HCT116 (cell line): ENCODE measurements around the gene DDO. TPM values are rescaled to one million over a fixed set of nuclear protein-coding genes. Genes with fewer than 3 reads are reported as not detected.

Experiments used
- ATAC-seq: fragments of 200-7000 bp; cut with Tn5 transposase; 2 replicates; pipeline ENCODE4 v1.9.1; 2020; ENCODE audit warnings: mild to moderate bottlenecking, moderate library complexity
- BruUV-seq: library from RNA; stranded (reverse); fragments of 400-500 nt; replicated peaks from 2 replicates; lab custom pipeline; 2021; lab: Mats Ljungman, UMichigan
- CTCF ChIA-PET: fragments of 300-600 bp; sonication (Branson Sonifier 250); formaldehyde crosslinking; loops from one replicate; lab custom pipeline; 2021; ENCODE audit warnings: antibody characterized with exemption; lab: Charles Lee
- POLR2A ChIA-PET: fragments of 300-600, 350-600 bp; sonication (Branson Sonifier 250); formaldehyde crosslinking; loops from one replicate; lab custom pipeline; 2021; ENCODE audit warnings: antibody characterized with exemption; lab: Charles Lee
- RAD21 ChIA-PET, 2 experiments: fragments of 300-600 bp; sonication (Branson Sonifier 250); formaldehyde crosslinking; loops; one replicate each; lab custom pipeline; 2023; ENCODE audit warnings: low total read pairs in 2 of 2; ENCODE audit not compliant: uncharacterized antibody in 2 of 2, unreplicated experiment in 2 of 2, low non-redundant PET in 1 of 2; lab: Charles Lee
- DNase-seq: peaks from one replicate; pipeline ENCODE4 v3.0.0-alpha.2; 2010; ENCODE audit warnings: low read depth, low spot score
- H2AFZ ChIP-seq: fragments of 200-600 bp; shearing (Covaris generic), sonication (generic); 2 replicates; pipeline ENCODE4 v1.6.1; 2017; ENCODE audit warnings: low read depth, mixed run types, mixed read lengths, antibody characterized with exemption, low read length; ENCODE audit not compliant: poor library complexity, severe bottlenecking
- H3K27ac ChIP-seq: 2 replicates; pipeline ENCODE4 v1.5.1; 2012; ENCODE audit warnings: low read depth, low read length
- H3K27me3 ChIP-seq: fragments of 200-600 bp; sonication (generic); 2 replicates; pipeline ENCODE4 v1.6.1; 2016; ENCODE audit warnings: mixed run types, low read length, mixed read lengths; ENCODE audit not compliant: insufficient read depth
- H3K36me3 ChIP-seq, 2 experiments: fragments of 200-500 bp in 1 of 2; fragments of 200-600 bp in 1 of 2; sonication (Bioruptor generic) in 1 of 2; sonication (generic) in 1 of 2; 2 replicates each; pipeline versions ENCODE4 v1.5.1 to v1.6.1; 2014 to 2016; ENCODE audit warnings: low read length in 2 of 2, inconsistent platforms in 1 of 2, mixed read lengths in 1 of 2, mixed run types in 1 of 2; ENCODE audit not compliant: insufficient read depth in 2 of 2, control insufficient read depth in 1 of 2
- H3K4me1 ChIP-seq, 2 experiments: fragments of 200-600 bp in 1 of 2; sonication (generic) in 1 of 2; 2 replicates each; pipeline versions ENCODE4 v1.5.1 to v1.6.1; 2012 to 2017; ENCODE audit warnings: low read length in 2 of 2, inconsistent platforms in 1 of 2, mild to moderate bottlenecking in 1 of 2, mixed read lengths in 1 of 2, mixed run types in 1 of 2, moderate library complexity in 1 of 2; ENCODE audit not compliant: insufficient read depth in 2 of 2, control insufficient read depth in 1 of 2
- H3K4me2 ChIP-seq: fragments of 200-600 bp; sonication (generic); 2 replicates; pipeline ENCODE4 v1.6.1; 2017; ENCODE audit warnings: mixed run types, low read length, mixed read lengths
- H3K4me3 ChIP-seq, 2 experiments: fragments of 200-600 bp in 1 of 2; sonication (generic) in 1 of 2; replicated peaks in 1 of 2; 2 replicates each; pipeline ENCODE4 v1.5.1; 2011 to 2016; ENCODE audit warnings: low read length in 2 of 2, control low read depth in 1 of 2, low read depth in 1 of 2, mild to moderate bottlenecking in 1 of 2, mixed read lengths in 1 of 2, mixed run types in 1 of 2
- H3K79me2 ChIP-seq: fragments of 200-600 bp; sonication (generic); 2 replicates; pipeline ENCODE4 v1.6.1; 2017; ENCODE audit warnings: mild to moderate bottlenecking, mixed run types, low read length, moderate library complexity, mixed read lengths; ENCODE audit not compliant: insufficient read depth
- H3K9ac ChIP-seq: fragments of 200-600 bp; sonication (generic); 2 replicates; pipeline ENCODE4 v1.6.1; 2016; ENCODE audit warnings: low read length, mixed read lengths
- H3K9me2 ChIP-seq: fragments of 200-600 bp; sonication (generic), shearing (Covaris generic); 2 replicates; pipeline ENCODE4 v1.6.1; 2017; ENCODE audit warnings: mixed run types, mild to moderate bottlenecking, moderate library complexity; ENCODE audit not compliant: insufficient read depth
- H3K9me3 ChIP-seq, 2 experiments: fragments of 200-500 bp in 1 of 2; fragments of 200-600 bp in 1 of 2; sonication (Bioruptor generic) in 1 of 2; sonication (generic) in 1 of 2; 2 replicates each; pipeline ENCODE4 v1.6.1; 2014 to 2017; ENCODE audit warnings: low read length in 2 of 2, mixed read lengths in 2 of 2, inconsistent platforms in 1 of 2, low read depth in 1 of 2, mild to moderate bottlenecking in 1 of 2, mixed run types in 1 of 2, moderate library complexity in 1 of 2; ENCODE audit not compliant: control insufficient read depth in 1 of 2, insufficient read depth in 1 of 2
- H4K20me1 ChIP-seq: fragments of 200-600 bp; sonication (generic), shearing (Covaris generic); 2 replicates; pipeline ENCODE4 v1.6.1; 2017; ENCODE audit warnings: mixed run types, mild to moderate bottlenecking, moderate library complexity; ENCODE audit not compliant: insufficient read depth
- ELF1 ChIP-seq: IDR thresholded peaks from 2 replicates; pipeline ENCODE4 v1.6.1; 2012; ENCODE audit warnings: low read depth, borderline replicate concordance
- EZH2 ChIP-seq: fragments of 200-600 bp; sonication (generic); IDR thresholded peaks from 2 replicates; pipeline ENCODE4 v1.6.1; 2017; ENCODE audit warnings: antibody characterized with exemption, mixed run types
- FOSL1 ChIP-seq: IDR thresholded peaks from 2 replicates; pipeline ENCODE4 v1.6.1; 2012; ENCODE audit warnings: low read depth
- JUND ChIP-seq: IDR thresholded peaks from 2 replicates; pipeline ENCODE4 v1.6.1; 2012
- POLR2A ChIP-seq: IDR thresholded peaks from 2 replicates; pipeline ENCODE4 v1.7.0; 2011; ENCODE audit warnings: borderline replicate concordance; ENCODE audit not compliant: insufficient read depth, insufficient read length; ENCODE audit errors: extremely low read depth
- POLR2AphosphoS5 ChIP-seq: IDR thresholded peaks from 2 replicates; pipeline ENCODE4 v1.6.1; 2011; ENCODE audit warnings: mild to moderate bottlenecking, low read depth, low read length, moderate library complexity
- RAD21 ChIP-seq: IDR thresholded peaks from 2 replicates; pipeline ENCODE4 v1.6.1; 2012; ENCODE audit warnings: low read depth, mild to moderate bottlenecking
- SIN3A ChIP-seq: IDR thresholded peaks from 2 replicates; pipeline ENCODE4 v1.6.1; 2012; ENCODE audit warnings: low read depth
- SP1 ChIP-seq: IDR thresholded peaks from 2 replicates; pipeline ENCODE4 v1.6.1; 2012; ENCODE audit warnings: low read depth
- TCF7L2 ChIP-seq: IDR thresholded peaks from 2 replicates; pipeline ENCODE4 v1.7.0; 2011; ENCODE audit warnings: borderline replicate concordance, inconsistent platforms; ENCODE audit not compliant: insufficient read depth, insufficient read length; ENCODE audit errors: extremely low read depth
- YY1 ChIP-seq: IDR thresholded peaks from 2 replicates; pipeline ENCODE4 v1.6.1; 2011; ENCODE audit warnings: low read length, low read depth, moderate library complexity, mild to moderate bottlenecking; ENCODE audit not compliant: insufficient replicate concordance; ENCODE audit errors: extremely low read depth
- intact Hi-C: fragments of 100-400 bp; cut with micrococcal nuclease; formaldehyde crosslinking; loops from 2 replicates; pipeline ENCODE4 v1.10.0; 2022
- total RNA-seq: library from RNA; stranded (reverse); gene quantifications from one replicate; pipeline ENCODE4 v1.2.1, GENCODE V29; 2021; ENCODE audit not compliant: unreplicated experiment
- TF ChIP-seq, protein P1 (sequence below): IDR thresholded peaks from 2 replicates; pipeline ENCODE4 v1.6.1; 2012
- TF ChIP-seq, protein P2 (sequence below): IDR thresholded peaks from 2 replicates; pipeline ENCODE4 v1.6.1; 2011; ENCODE audit warnings: mild to moderate bottlenecking, low read length, moderate library complexity; ENCODE audit not compliant: insufficient replicate concordance; ENCODE audit errors: extremely low read depth
- TF ChIP-seq, protein P3 (sequence below): IDR thresholded peaks from 2 replicates; pipeline ENCODE4 v1.6.1; 2012; ENCODE audit warnings: low read depth

DDO gene
- total RNA-seq, 1 experiment from 2014 or later, result not detected

DNA sequence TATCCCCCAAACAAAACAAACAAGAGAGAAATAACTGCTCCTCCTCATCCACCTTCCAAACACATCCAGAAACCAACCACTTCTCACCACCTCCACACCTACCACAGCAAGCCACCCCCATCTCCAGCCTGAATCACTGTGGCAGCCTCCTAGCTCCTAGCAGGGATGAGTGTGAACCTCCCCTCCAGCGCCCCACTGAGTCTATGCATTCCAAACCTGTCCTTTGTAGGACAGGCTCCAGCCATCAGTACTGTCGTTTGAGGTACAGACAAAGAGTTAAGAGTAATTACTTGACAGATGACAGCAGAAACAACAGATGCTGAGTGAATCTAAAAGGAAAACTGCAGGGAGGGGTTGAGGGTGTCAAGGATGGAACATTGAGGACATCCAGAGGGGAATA is 59.6 kb downstream of the DDO start (continued):
- TF ChIP-seq POLR2A, result no peak
- TF ChIP-seq, protein P1, sequence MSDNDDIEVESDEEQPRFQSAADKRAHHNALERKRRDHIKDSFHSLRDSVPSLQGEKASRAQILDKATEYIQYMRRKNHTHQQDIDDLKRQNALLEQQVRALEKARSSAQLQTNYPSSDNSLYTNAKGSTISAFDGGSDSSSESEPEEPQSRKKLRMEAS, result no peak
- TF ChIP-seq RAD21, result no peak
- TF ChIP-seq YY1, result no peak
- no peak for TF ChIP-seq ELF1
- no peak for TF ChIP-seq SIN3A
- no peak for TF ChIP-seq JUND
- TF ChIP-seq POLR2AphosphoS5, result no peak
- TF ChIP-seq EZH2, result no peak

DNA sequence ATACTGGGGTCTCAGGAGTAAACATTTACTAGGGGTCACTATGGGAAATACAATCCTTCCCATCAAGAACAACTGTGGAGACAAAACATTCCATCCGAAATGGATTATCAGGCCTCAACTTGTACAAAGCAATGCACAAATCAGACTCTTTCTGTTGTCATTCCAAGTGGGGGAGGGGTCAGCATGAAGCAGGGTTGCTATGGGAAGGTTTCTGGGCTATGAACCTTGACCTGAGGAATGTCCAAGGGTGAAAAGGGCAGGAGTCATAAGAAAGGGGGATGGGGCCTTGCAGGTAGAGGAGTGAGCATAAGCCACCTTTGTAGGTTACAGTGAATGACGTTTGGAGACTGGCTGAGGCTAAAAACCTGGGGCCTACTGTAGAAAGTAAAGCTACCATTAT is 60.4 kb downstream of the DDO start:
- intact Hi-C loops, result no loop called here
- H3K4me1 ChIP-seq, result no peaks in the 10 kb centered on the region
- no peak overlapping the region for H3K4me3 ChIP-seq
- no peaks in the 10 kb centered on the region for H3K36me3 ChIP-seq
- no peak overlapping the region for H3K27ac ChIP-seq
- ATAC-seq, result no peak
- no peaks in the 10 kb centered on the region for H3K79me2 ChIP-seq
- no peak overlapping the region for H3K4me2 ChIP-seq
- H3K9me2 ChIP-seq, result no peaks in the 10 kb centered on the region
- no peaks in the 10 kb centered on the region for H3K9me3 ChIP-seq
- H3K9ac ChIP-seq, result no peak overlapping the region
- TF ChIP-seq, protein P1, result no peak
- TF ChIP-seq, protein P2, sequence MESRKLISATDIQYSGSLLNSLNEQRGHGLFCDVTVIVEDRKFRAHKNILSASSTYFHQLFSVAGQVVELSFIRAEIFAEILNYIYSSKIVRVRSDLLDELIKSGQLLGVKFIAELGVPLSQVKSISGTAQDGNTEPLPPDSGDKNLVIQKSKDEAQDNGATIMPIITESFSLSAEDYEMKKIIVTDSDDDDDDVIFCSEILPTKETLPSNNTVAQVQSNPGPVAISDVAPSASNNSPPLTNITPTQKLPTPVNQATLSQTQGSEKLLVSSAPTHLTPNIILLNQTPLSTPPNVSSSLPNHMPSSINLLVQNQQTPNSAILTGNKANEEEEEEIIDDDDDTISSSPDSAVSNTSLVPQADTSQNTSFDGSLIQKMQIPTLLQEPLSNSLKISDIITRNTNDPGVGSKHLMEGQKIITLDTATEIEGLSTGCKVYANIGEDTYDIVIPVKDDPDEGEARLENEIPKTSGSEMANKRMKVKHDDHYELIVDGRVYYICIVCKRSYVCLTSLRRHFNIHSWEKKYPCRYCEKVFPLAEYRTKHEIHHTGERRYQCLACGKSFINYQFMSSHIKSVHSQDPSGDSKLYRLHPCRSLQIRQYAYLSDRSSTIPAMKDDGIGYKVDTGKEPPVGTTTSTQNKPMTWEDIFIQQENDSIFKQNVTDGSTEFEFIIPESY, result no peak
- TF ChIP-seq EZH2 (no peak), FOSL1 (no peak), ELF1 (no peak), JUND (no peak), SP1 (no peak), TCF7L2 (no peak)
- TF ChIP-seq, protein P3, sequence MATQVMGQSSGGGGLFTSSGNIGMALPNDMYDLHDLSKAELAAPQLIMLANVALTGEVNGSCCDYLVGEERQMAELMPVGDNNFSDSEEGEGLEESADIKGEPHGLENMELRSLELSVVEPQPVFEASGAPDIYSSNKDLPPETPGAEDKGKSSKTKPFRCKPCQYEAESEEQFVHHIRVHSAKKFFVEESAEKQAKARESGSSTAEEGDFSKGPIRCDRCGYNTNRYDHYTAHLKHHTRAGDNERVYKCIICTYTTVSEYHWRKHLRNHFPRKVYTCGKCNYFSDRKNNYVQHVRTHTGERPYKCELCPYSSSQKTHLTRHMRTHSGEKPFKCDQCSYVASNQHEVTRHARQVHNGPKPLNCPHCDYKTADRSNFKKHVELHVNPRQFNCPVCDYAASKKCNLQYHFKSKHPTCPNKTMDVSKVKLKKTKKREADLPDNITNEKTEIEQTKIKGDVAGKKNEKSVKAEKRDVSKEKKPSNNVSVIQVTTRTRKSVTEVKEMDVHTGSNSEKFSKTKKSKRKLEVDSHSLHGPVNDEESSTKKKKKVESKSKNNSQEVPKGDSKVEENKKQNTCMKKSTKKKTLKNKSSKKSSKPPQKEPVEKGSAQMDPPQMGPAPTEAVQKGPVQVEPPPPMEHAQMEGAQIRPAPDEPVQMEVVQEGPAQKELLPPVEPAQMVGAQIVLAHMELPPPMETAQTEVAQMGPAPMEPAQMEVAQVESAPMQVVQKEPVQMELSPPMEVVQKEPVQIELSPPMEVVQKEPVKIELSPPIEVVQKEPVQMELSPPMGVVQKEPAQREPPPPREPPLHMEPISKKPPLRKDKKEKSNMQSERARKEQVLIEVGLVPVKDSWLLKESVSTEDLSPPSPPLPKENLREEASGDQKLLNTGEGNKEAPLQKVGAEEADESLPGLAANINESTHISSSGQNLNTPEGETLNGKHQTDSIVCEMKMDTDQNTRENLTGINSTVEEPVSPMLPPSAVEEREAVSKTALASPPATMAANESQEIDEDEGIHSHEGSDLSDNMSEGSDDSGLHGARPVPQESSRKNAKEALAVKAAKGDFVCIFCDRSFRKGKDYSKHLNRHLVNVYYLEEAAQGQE, result no peak
- BruUV-seq, result no TSS peak
- DNase-seq, result no peak
- RAD21 ChIA-PET, result no interaction called here
- POLR2A ChIA-PET, result no interaction called here
- H4K20me1 ChIP-seq, result no peaks in the 10 kb centered on the region
- H2AFZ ChIP-seq, result no peak overlapping the region
- no peaks in the 10 kb centered on the region for H3K27me3 ChIP-seq
- CTCF ChIA-PET, result interaction anchor here (1.6 kb wide), 1 partner anchor 13 kb away, joined by 9 read pairs; no protein-coding TSS in a partner anchor
